BLaER1 treated with 17β-estradiol and CSF1 and Interleukin-3, amounts not matched to agents 10 nM and 100 nM (cell line): ENCODE data around the gene MAPK8IP2.
A peak's percentile ranks its signal among the peaks of the same experiment; 100 is the strongest.

Experiments
- H3K27ac ChIP-seq, 11 experiments: shearing (Covaris generic); formaldehyde crosslinking; 2 replicates each; pipeline ENCODE4 v1.8.1; 2022
- H3K27me3 ChIP-seq, 11 experiments: shearing (Covaris generic); formaldehyde crosslinking; 2 replicates each; pipeline ENCODE4 v1.8.1; 2022
- H3K36me3 ChIP-seq, 11 experiments: shearing (Covaris generic); formaldehyde crosslinking; 2 replicates each; pipeline ENCODE4 v1.8.1; 2022
- H3K4me1 ChIP-seq, 10 experiments: shearing (Covaris generic); formaldehyde crosslinking; 2 replicates each; pipeline ENCODE4 v1.8.1; 2022
- H3K4me2 ChIP-seq, 11 experiments: shearing (Covaris generic); formaldehyde crosslinking; 2 replicates each; pipeline ENCODE4 v1.8.1; 2022
- H3K4me3 ChIP-seq, 10 experiments: shearing (Covaris generic); formaldehyde crosslinking; 2 replicates each; pipeline ENCODE4 v1.8.1; 2022
- H3K9ac ChIP-seq, 11 experiments: shearing (Covaris generic); formaldehyde crosslinking; 2 replicates each; pipeline ENCODE4 v1.8.1; 2022
- H3K9me3 ChIP-seq, 11 experiments: shearing (Covaris generic); formaldehyde crosslinking; replicated peaks in 1 of 11; 2 replicates each; pipeline ENCODE4 v1.8.1; 2022
- H4K20me1 ChIP-seq, 11 experiments: shearing (Covaris generic); formaldehyde crosslinking; 2 replicates each; pipeline ENCODE4 v1.8.1; 2022
- Cebpa-rat ChIP-seq, 11 experiments: shearing (Covaris generic); IDR thresholded peaks; 2 replicates each; pipeline ENCODE4 v1.8.1; 2022

MAPK8IP2 gene

DNA sequence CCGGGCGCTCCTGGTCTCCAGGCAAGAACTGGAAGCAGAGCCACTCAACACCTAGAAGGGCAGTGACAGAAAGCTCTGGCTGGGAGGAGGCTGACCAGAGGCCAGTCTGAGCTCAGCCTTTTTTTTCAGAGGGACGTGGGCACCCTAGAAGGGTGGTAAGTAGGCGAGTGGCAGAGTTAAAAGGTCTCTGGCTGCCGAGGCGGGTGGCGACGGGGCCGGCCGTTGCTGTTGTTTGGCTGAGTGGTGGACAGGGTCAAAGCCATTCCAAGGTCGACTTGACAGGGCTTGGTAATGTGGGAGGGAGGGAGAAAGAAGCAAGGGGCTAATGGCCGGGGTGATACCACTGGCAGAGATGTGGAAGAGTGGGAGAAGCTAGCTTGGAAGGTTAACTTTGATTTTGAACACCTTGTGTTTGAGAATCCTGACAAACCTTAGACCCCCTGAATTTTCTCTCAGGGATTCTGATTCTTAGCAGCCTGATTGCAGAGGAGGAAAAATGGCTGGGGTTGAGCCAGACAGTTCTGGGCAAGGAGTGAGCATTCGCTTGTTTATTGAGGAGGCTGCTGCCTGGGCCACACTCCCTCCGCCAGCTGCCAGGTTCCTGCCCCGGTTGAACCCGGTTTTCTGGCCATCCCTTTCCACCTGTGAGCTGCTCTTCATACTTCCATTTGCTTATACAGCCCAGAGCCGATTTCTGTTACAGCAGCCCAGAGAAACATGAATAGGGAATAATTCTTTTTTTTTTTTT is 37.0 kb upstream of the MAPK8IP2 start:
- peak overlapping the region in 3 of 11 experiments; percentile 0 to 20 (median 13); a peak in 2 of 22 replicates for H3K27ac ChIP-seq

DNA sequence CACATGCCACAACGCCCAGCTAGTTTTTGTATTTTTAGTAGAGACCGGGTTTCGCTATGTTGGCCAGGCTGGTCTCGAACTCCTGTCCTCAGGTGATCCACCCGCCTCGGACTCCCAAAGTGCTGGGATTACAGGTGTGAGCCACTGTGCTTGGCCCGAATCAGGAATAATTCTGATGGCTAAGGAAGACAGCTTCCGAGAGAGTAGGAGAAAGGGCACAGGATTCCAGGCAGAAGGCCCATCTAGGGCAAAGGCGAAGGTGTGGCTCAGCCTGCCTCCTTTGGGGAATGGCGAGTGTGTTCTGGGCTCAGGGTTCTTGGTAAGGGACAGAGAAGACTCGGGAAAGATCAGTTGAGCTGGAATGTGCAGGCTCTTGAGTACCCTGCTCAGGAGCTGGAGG is 36.3 kb upstream of the MAPK8IP2 start:
- Histone ChIP-seq H4K20me1 (peaks cover 0 to 11% (median 4%) of the 10 kb centered on the region in 11 experiments; a peak in 8 of 22 replicates), H3K4me2 (0 out of 22 replicates have a peak overlapping the region, but pooled peaks of 1 of the 11 experiments have one; percentile 96), H3K9me3 (peaks cover 0 to 3% (median 0%) of the 10 kb centered on the region in 11 experiments; a peak in 2 of 22 replicates), H3K4me1 (peaks cover 8 to 20% (median 16%) of the 10 kb centered on the region in 10 experiments; a peak in 18 of 20 replicates), H3K27me3 (peaks cover 7 to 23% (median 19%) of the 10 kb centered on the region in 11 experiments; a peak in 18 of 22 replicates), H3K4me3 (no peak overlapping the region), H3K9ac (no peak overlapping the region), H3K36me3 (peaks cover 19 to 26% (median 21%) of the 10 kb centered on the region in 11 experiments), H3K27ac (no peak overlapping the region)
- no peak for TF ChIP-seq Cebpa-rat (IDR thresholded peaks at IDR 0.05)

More for the DNA sequence above, 37.0 kb upstream of the MAPK8IP2 start:
- Histone ChIP-seq H3K4me3 (peak overlapping the region; percentile 49 to 71 (median 58)), H3K9ac (peak overlapping the region in 9 of 11 experiments; percentile 31 to 72 (median 51); a peak in 14 of 22 replicates), H3K4me1 (peaks cover 7 to 13% (median 11%) of the 10 kb centered on the region in 10 experiments; a peak in 18 of 20 replicates), H3K9me3 (no peaks in the 10 kb centered on the region; a peak in 1 of 22 replicates), H3K36me3 (peaks cover 11 to 19% (median 14%) of the 10 kb centered on the region in 11 experiments), H3K4me2 (peak overlapping the region; percentile 83 to 99 (median 94)), H4K20me1 (peaks cover 0 to 4% (median 0%) of the 10 kb centered on the region in 11 experiments; a peak in 1 of 22 replicates), H3K27me3 (peaks cover 7 to 23% (median 19%) of the 10 kb centered on the region in 11 experiments; a peak in 18 of 22 replicates)
- TF ChIP-seq Cebpa-rat (IDR thresholded peaks at IDR 0.05) = no peak

DNA sequence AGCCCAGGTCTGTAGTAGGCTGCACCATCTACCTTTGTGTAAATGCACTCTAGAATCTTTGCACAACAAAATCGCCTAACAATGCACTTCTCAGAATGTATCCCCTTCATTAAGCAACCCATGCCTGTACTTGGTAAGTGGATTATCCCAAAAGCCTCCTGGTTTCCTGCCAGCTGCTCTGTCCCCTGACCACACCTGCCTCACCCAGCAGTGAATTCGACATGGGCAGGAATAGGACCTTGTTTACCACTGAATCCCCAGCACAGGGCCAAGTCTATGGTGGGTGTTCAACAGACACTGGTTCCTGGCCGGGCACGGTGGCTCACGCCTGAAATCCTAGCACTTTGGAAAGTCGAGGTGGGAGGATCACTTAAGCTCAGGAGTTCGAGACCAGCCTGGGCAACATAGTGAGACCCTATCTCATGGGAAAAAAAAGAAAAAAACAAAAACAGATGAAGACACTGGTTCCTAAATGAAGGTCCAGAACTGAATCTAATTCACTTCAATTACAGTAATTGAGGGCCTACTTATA is 32.8 kb upstream of the MAPK8IP2 start:
- Histone ChIP-seq H3K9ac (no peak overlapping the region), H3K27me3 (peaks cover 7 to 23% (median 19%) of the 10 kb centered on the region in 11 experiments; a peak in 18 of 22 replicates), H3K27ac (no peak overlapping the region), H3K9me3 (peaks cover 0 to 4% (median 0%) of the 10 kb centered on the region in 11 experiments; a peak in 2 of 22 replicates), H3K4me3 (no peak overlapping the region), H3K36me3 (peaks cover 35 to 61% (median 51%) of the 10 kb centered on the region in 11 experiments), H3K4me2 (no peak overlapping the region), H4K20me1 (peaks cover 0 to 45% (median 34%) of the 10 kb centered on the region in 11 experiments; a peak in 14 of 22 replicates), H3K4me1 (peaks cover 8 to 55% (median 50%) of the 10 kb centered on the region in 10 experiments; a peak in 19 of 20 replicates)
- no peak for TF ChIP-seq Cebpa-rat (IDR thresholded peaks at IDR 0.05)

DNA sequence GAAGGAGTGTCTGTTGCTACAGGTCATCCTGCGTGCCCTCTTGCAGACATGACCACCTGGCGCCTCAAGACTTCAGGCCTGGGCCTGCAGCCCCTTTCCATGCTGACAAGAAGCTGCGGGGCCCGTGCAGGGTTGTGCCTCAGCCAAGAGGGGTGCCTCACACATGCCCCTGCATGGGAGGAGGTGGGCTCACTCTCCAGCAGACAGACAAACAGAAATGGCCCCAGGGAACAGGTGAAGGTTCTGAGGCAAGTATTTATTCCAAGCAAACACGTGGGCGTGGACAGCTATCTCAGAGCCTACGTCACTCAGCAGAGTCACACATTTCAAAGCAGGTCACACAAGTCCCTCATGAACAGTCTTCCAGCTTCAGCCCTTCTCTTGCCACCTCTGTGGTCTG is 32.0 kb upstream of the MAPK8IP2 start:
- TF ChIP-seq Cebpa-rat (IDR thresholded peaks at IDR 0.05) = no peak
- peaks cover 2 to 50% (median 43%) of the 10 kb centered on the region in 10 experiments; a peak in 19 of 20 replicates for H3K4me1 ChIP-seq
- peaks cover 3 to 16% (median 12%) of the 10 kb centered on the region in 11 experiments; a peak in 18 of 22 replicates for H3K27me3 ChIP-seq
- no peak overlapping the region for H3K4me3 ChIP-seq
- peaks cover 42 to 69% (median 59%) of the 10 kb centered on the region in 11 experiments for H3K36me3 ChIP-seq
- peak overlapping the region in 7 of 11 experiments; percentile 32 to 87 (median 80); a peak in 11 of 22 replicates for H3K4me2 ChIP-seq
- H3K27ac ChIP-seq = no peak overlapping the region
- no peak overlapping the region for H3K9ac ChIP-seq
- H4K20me1 ChIP-seq = peaks cover 0 to 53% (median 34%) of the 10 kb centered on the region in 11 experiments; a peak in 14 of 22 replicates
- peaks cover 0 to 4% (median 0%) of the 10 kb centered on the region in 11 experiments; a peak in 2 of 22 replicates for H3K9me3 ChIP-seq

DNA sequence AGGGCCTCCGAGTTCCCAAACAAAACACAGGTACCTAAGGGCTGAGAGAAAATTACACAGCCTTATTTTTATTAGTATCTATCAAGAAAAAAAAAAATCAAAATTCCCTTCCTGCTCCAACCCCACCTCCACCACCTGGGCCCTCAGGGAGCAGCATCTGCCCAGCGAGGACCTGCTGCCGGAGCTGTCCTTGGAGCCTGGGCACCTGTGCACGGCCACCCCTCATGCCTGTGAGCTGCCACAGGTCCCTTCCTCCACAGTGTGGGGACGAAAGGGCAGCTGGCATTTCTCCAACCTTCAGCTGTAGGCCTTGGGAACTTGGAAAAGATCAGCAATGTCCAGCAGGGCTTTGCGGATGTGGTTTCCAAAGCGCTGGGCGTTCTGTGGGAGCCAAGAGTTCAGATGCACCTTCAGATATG is 31.5 kb upstream of the MAPK8IP2 start:
- peak overlapping the region in 7 of 11 experiments; percentile 75 to 87 (median 80); a peak in 14 of 22 replicates for H3K4me2 ChIP-seq
- 0 out of 22 replicates have a peak overlapping the region, but pooled peaks of 1 of the 11 experiments have one; percentile 2 for H3K27ac ChIP-seq
- H3K9me3 ChIP-seq = peaks cover 0 to 4% (median 0%) of the 10 kb centered on the region in 11 experiments; a peak in 2 of 22 replicates
- peaks cover 0 to 57% (median 34%) of the 10 kb centered on the region in 11 experiments; a peak in 14 of 22 replicates for H4K20me1 ChIP-seq
- no peak for TF ChIP-seq Cebpa-rat (IDR thresholded peaks at IDR 0.05)
- H3K27me3 ChIP-seq = peaks cover 0 to 12% (median 8%) of the 10 kb centered on the region in 11 experiments; a peak in 16 of 22 replicates
- H3K9ac ChIP-seq = no peak overlapping the region; a peak in 1 of 22 replicates
- H3K4me1 ChIP-seq = peaks cover 0 to 47% (median 42%) of the 10 kb centered on the region in 10 experiments; a peak in 18 of 20 replicates
- no peak overlapping the region for H3K4me3 ChIP-seq
- peaks cover 42 to 73% (median 64%) of the 10 kb centered on the region in 11 experiments for H3K36me3 ChIP-seq

DNA sequence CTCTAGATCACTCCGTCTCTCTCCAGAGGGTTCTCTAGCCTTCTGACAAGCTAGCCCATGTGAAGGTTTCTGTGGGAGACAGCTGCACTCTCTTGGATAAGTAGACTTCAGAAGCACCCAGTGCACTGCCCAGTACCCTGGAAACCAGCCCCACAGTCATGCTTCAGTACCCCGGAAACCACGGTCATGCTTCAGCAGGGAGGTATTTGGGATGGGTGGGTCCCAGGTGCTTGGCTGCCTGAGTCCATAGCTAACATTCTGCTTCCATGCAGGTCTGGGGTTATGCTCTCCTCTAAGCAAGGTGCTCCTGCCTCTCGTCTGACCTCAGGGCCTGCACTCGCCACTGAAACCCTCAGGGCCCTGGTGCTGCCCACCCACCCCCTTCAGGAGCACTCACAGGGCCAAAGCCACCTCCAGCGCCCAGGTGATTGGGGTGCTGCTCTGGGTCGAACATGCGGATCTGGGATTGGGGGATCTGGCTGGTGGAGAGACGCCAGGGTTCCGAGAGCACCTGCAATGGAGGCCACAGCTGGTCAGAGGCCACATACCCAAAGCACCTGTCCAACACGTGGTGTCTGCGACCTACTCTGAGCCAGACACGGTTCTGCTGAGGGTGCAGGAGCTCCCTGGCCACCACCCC is 30.6 kb upstream of the MAPK8IP2 start:
- H3K9me3 ChIP-seq = peaks cover 0 to 4% (median 0%) of the 10 kb centered on the region in 11 experiments; a peak in 2 of 22 replicates
- peak overlapping the region in 3 of 11 experiments; percentile 7 to 41 (median 9); a peak in 1 of 22 replicates for H3K9ac ChIP-seq
- no peak for TF ChIP-seq Cebpa-rat (IDR thresholded peaks at IDR 0.05)
- H3K27ac ChIP-seq = 0 out of 22 replicates have a peak overlapping the region, but pooled peaks of 1 of the 11 experiments have one; percentile 2
- peaks cover 0 to 4% (median 0%) of the 10 kb centered on the region in 11 experiments; a peak in 4 of 22 replicates for H3K27me3 ChIP-seq
- H3K4me2 ChIP-seq = peak overlapping the region in 9 of 11 experiments; percentile 47 to 87 (median 80); a peak in 18 of 22 replicates
- peaks cover 0 to 47% (median 42%) of the 10 kb centered on the region in 10 experiments; a peak in 18 of 20 replicates for H3K4me1 ChIP-seq
- H4K20me1 ChIP-seq = peaks cover 0 to 61% (median 34%) of the 10 kb centered on the region in 11 experiments; a peak in 14 of 22 replicates
- no peak overlapping the region; a peak in 1 of 20 replicates for H3K4me3 ChIP-seq
- peaks cover 42 to 83% (median 70%) of the 10 kb centered on the region in 11 experiments for H3K36me3 ChIP-seq

DNA sequence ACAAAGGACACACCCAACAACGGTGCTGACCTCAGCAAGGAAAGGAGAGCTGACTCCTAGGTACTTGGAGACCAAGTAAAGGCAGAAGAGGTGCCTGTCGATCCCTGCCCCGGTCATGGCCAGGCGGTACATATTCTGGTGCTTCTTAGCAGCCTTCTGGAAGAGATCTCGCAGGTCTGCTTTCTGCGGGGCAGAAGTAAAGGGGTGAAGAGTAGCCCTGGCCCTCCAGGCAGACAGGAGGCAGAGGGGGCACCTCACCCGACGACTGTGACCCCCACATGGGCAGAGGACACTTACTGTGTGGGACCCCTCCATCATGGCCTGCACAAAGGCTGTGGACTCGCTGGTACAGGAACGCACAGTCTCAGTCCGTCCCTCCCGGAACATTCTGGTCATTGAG is 29.7 kb upstream of the MAPK8IP2 start:
- peak overlapping the region in 5 of 11 experiments; percentile 5 to 49 (median 38); a peak in 5 of 22 replicates for H3K9ac ChIP-seq
- H3K4me3 ChIP-seq = no peak overlapping the region
- peaks cover 44 to 91% (median 75%) of the 10 kb centered on the region in 11 experiments for H3K36me3 ChIP-seq
- TF ChIP-seq Cebpa-rat (IDR thresholded peaks at IDR 0.05) = no peak
- H4K20me1 ChIP-seq = peaks cover 0 to 61% (median 34%) of the 10 kb centered on the region in 11 experiments; a peak in 14 of 22 replicates
- H3K27ac ChIP-seq = no peak overlapping the region
- no peaks in the 10 kb centered on the region for H3K27me3 ChIP-seq
- H3K9me3 ChIP-seq = peaks cover 0 to 4% (median 0%) of the 10 kb centered on the region in 11 experiments; a peak in 2 of 22 replicates
- H3K4me2 ChIP-seq = peak overlapping the region; percentile 13 to 87 (median 79); a peak in 20 of 22 replicates
- peaks cover 0 to 47% (median 42%) of the 10 kb centered on the region in 10 experiments; a peak in 18 of 20 replicates for H3K4me1 ChIP-seq
